Measurements from ENCODE around the gene FAU.

DNA sequence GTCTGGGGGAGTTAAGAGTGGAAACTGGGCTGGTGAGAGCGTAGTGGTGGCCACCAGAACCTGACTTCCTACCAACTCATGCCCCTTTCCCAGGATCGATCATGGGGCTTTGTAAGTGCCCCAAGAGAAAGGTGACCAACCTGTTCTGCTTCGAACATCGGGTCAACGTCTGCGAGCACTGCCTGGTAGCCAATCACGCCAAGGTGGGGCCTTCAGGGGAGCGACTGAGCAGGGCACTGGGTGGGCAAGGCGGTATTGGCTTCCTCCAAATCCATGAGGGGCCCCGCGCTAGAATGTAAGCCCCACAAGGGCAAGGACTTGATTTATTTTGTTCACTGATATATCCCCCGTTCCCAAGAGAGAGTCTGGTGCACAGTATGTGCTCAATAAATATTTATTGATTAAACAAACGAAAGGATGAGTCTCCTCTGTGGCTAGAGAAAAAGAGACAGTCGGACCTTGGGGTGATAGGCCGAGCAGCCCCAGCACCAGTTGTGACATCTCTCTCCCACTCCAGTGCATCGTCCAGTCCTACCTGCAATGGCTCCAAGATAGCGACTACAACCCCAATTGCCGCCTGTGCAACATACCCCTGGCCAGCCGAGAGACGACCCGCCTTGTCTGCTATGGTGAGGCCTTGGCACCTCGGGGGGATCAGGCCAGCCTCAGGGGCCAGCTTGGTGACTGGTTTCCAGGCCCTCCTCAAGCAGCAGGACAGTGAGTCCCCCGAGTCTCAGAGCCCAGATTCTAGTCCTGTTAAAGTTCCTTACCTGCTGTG, 37.1 kb downstream of the FAU start:
- TF ChIP-seq TAF1 (IDR thresholded peaks at IDR 0.05; ENCODE audit: low read depth, low read length) (no peak), POLR2AphosphoS5 (IDR thresholded peaks at IDR 0.05; ENCODE audit: low read depth, low read length) (no peak), POLR2A (IDR thresholded peaks at IDR 0.05; ENCODE audit: low read depth, low read length) (no peak), POU2F2 (IDR thresholded peaks at IDR 0.05; ENCODE audit: low read depth, low read length) (no peak)

All from GM12891 (cell line).